ENCODE data around the gene NRCAM. TPM values are rescaled to one million over a fixed set of nuclear protein-coding genes. Genes with fewer than 3 reads are reported as not detected.

The NRCAM gene
- total and polyA plus RNA-seq, 10 of the 15 experiments (the other 5 are each of a cell fraction or from before 2014, with no cell fraction given), result 0.30 to 2.0 (median 1.0) TPM

DNA sequence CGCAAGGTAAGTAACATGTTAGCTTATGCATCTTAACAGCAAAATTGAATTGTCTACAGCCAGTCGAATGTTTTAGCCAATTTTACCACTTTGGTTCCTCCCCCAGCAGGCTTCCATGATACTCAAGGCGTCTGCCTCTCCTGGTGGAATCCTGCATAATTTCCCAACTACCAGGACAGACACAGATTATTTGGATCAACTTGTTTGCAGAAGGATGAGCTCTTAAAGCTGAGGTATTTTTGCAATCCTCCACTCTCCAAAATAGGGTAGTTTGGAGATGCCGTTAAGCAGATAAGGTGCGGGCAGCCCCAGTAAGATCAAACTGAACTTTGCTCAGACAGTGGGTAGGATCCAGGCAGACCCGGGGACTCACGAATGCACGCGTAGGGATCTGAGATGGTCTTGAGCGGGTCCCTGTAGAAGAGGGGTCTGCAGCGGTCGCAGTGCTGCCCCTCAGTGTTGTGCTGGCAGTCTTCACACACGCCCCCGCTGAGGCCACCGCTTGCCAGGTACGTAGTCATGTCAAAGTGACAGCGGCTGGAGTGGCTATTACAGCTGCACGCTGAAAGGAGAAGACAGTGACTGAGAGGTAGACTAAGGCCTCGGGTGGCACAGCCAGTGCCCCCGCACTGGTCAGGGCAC, 353.4 kb downstream of the NRCAM start:
- ChIA-PET POLR2A (no interaction called here), CTCF (interaction anchor here (1.6 kb wide), 1 partner anchor 9 kb away, joined by 3 read pairs; no protein-coding TSS in a partner anchor), SMC1A (ENCODE audit: uncharacterized antibody, unreplicated experiment) (no interaction called here), RAD21 (ENCODE audit: unreplicated experiment) (no interaction called here)
- in situ Hi-C loops (cut with MboI) (no loop called here), intact Hi-C loops (cut with micrococcal nuclease; ENCODE audit: unreplicated experiment) (no loop called here)
- no peaks in the 10 kb centered on the region for H3K79me2 ChIP-seq (ENCODE audit: control insufficient read depth, insufficient read depth, low read length)
- H3K27ac ChIP-seq (ENCODE audit: control insufficient read depth, insufficient read depth), result no peak overlapping the region
- H3K9me3 ChIP-seq (replicated peaks; ENCODE audit: control insufficient read depth, insufficient read depth, low read length), result no peaks in the 10 kb centered on the region
- FAIRE-seq (no peak), ATAC-seq (no peak), DNase-seq (ENCODE audit: low read depth, low spot score) (no peak)
- BruUV-seq (replicated peaks), result no TSS peak
- TF ChIP-seq CBX5 (IDR thresholded peaks at IDR 0.05; ENCODE audit: low read depth) (no peak), CBFB (IDR thresholded peaks at IDR 0.05; ENCODE audit: low read depth) (no peak), JUND (IDR thresholded peaks at IDR 0.05; ENCODE audit: low read depth, low read length) (no peak), BHLHE40 (IDR thresholded peaks at IDR 0.05; ENCODE audit: borderline replicate concordance in 1 of 2, low read depth in 2 of 2, low read length in 1 of 2) (no peak), SUZ12 (IDR thresholded peaks at IDR 0.05; ENCODE audit: unreplicated experiment) (no peak), CBX3 (IDR thresholded peaks at IDR 0.05; ENCODE audit: borderline replicate concordance, low read depth) (no peak), PML (IDR thresholded peaks at IDR 0.05; ENCODE audit: low read length) (no peak), NR2F1 (conservative IDR thresholded peaks at IDR 0.05) (no peak), RB1 (IDR thresholded peaks at IDR 0.05; ENCODE audit: borderline replicate concordance) (no peak), NBN (IDR thresholded peaks at IDR 0.05) (no peak), SMAD1 (IDR thresholded peaks at IDR 0.05; ENCODE audit: low read depth, partially characterized antibody) (no peak), RBBP5 (conservative IDR thresholded peaks at IDR 0.05) (no peak)
- TF ChIP-seq, protein P1, sequence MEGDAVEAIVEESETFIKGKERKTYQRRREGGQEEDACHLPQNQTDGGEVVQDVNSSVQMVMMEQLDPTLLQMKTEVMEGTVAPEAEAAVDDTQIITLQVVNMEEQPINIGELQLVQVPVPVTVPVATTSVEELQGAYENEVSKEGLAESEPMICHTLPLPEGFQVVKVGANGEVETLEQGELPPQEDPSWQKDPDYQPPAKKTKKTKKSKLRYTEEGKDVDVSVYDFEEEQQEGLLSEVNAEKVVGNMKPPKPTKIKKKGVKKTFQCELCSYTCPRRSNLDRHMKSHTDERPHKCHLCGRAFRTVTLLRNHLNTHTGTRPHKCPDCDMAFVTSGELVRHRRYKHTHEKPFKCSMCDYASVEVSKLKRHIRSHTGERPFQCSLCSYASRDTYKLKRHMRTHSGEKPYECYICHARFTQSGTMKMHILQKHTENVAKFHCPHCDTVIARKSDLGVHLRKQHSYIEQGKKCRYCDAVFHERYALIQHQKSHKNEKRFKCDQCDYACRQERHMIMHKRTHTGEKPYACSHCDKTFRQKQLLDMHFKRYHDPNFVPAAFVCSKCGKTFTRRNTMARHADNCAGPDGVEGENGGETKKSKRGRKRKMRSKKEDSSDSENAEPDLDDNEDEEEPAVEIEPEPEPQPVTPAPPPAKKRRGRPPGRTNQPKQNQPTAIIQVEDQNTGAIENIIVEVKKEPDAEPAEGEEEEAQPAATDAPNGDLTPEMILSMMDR (IDR thresholded peaks at IDR 0.05 in 2 of 3, conservative IDR thresholded peaks at IDR 0.05 in 1 of 3; ENCODE audit: control insufficient read depth in 2 of 3, extremely low read depth in 1 of 3, insufficient read depth in 1 of 3, low read depth in 3 of 3, low read length in 3 of 3), result no peak
- TF ChIP-seq, protein P2, sequence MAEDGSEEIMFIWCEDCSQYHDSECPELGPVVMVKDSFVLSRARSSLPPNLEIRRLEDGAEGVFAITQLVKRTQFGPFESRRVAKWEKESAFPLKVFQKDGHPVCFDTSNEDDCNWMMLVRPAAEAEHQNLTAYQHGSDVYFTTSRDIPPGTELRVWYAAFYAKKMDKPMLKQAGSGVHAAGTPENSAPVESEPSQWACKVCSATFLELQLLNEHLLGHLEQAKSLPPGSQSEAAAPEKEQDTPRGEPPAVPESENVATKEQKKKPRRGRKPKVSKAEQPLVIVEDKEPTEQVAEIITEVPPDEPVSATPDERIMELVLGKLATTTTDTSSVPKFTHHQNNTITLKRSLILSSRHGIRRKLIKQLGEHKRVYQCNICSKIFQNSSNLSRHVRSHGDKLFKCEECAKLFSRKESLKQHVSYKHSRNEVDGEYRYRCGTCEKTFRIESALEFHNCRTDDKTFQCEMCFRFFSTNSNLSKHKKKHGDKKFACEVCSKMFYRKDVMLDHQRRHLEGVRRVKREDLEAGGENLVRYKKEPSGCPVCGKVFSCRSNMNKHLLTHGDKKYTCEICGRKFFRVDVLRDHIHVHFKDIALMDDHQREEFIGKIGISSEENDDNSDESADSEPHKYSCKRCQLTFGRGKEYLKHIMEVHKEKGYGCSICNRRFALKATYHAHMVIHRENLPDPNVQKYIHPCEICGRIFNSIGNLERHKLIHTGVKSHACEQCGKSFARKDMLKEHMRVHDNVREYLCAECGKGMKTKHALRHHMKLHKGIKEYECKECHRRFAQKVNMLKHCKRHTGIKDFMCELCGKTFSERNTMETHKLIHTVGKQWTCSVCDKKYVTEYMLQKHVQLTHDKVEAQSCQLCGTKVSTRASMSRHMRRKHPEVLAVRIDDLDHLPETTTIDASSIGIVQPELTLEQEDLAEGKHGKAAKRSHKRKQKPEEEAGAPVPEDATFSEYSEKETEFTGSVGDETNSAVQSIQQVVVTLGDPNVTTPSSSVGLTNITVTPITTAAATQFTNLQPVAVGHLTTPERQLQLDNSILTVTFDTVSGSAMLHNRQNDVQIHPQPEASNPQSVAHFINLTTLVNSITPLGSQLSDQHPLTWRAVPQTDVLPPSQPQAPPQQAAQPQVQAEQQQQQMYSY (CRISPR knock-in tag; IDR thresholded peaks at IDR 0.05), result no peak
- WGBS (ENCODE audit: insufficient coverage, insufficient replicate concordance, low lambda C conversion rate, missing lambda C conversion rate), result 69% methylated on average over 17 of the region's 20 CpGs
- no peaks in the 10 kb centered on the region for H3K36me3 ChIP-seq (ENCODE audit: control insufficient read depth in 2 of 2, insufficient read depth in 2 of 2, low read length in 1 of 2)
- H3K9ac ChIP-seq (ENCODE audit: control insufficient read depth, insufficient read depth, low read length), result no peak overlapping the region
- no peaks in the 10 kb centered on the region for H3K4me1 ChIP-seq (ENCODE audit: control insufficient read depth, insufficient read depth, low read length)
- no peak overlapping the region for H3K4me3 ChIP-seq
- no peak overlapping the region for H2AFZ ChIP-seq (ENCODE audit: control insufficient read depth, low read depth, low read length)
- peaks cover 0 to 1% of the 10 kb centered on the region in 2 experiments; a peak in 2 of 4 replicates for H3K27me3 ChIP-seq (replicated peaks in 1 of 2; ENCODE audit: control insufficient read depth in 2 of 2, insufficient read depth in 2 of 2, low read length in 1 of 2)
- H3K4me2 ChIP-seq (ENCODE audit: control insufficient read depth, insufficient read depth), result no peak overlapping the region
- H4K20me1 ChIP-seq (ENCODE audit: control insufficient read depth, insufficient read depth), result no peaks in the 10 kb centered on the region
